ENCODE measurements around the gene KLHL18. TPM values are rescaled to one million over a fixed set of nuclear protein-coding genes. Genes with fewer than 3 reads are reported as not detected.
"Not testable (repeated sequence)": the region's sequence is repeated elsewhere in the genome, so short reads cannot be mapped to it uniquely, and the experiment has no call there.

The KLHL18 gene
- total and polyA plus RNA-seq, 4 donors = 13.4 to 27.5 (median 17.9) TPM

DNA sequence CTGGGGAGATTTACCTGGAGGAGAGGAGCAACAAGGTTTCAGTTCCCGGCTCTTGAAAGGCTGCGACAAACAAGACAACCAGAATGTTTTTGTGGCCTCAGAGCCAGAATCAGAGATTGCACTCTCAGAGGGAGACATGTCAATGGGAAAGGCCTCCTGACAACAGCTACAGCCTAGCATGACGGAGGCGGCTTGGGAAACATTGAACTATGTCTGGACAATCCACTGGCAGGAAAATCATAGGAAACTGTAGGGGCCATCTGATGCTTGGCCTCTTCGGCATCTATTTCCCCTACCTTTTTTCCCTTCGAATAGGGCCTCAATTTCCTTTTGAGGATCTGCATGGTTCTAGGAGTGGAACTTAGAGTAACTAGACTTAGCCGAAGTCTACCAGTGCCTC is 84.9 kb downstream of the KLHL18 start:
- 91 to 97% methylated on average over 7 of the region's 7 CpGs for WGBS, 2 donors
- TF ChIP-seq, protein P1, sequence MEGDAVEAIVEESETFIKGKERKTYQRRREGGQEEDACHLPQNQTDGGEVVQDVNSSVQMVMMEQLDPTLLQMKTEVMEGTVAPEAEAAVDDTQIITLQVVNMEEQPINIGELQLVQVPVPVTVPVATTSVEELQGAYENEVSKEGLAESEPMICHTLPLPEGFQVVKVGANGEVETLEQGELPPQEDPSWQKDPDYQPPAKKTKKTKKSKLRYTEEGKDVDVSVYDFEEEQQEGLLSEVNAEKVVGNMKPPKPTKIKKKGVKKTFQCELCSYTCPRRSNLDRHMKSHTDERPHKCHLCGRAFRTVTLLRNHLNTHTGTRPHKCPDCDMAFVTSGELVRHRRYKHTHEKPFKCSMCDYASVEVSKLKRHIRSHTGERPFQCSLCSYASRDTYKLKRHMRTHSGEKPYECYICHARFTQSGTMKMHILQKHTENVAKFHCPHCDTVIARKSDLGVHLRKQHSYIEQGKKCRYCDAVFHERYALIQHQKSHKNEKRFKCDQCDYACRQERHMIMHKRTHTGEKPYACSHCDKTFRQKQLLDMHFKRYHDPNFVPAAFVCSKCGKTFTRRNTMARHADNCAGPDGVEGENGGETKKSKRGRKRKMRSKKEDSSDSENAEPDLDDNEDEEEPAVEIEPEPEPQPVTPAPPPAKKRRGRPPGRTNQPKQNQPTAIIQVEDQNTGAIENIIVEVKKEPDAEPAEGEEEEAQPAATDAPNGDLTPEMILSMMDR (IDR thresholded peaks at IDR 0.05; ENCODE audit: control extremely low read depth, extremely low read depth) = no peak
- no peak overlapping the region for H3K9ac ChIP-seq (ENCODE audit: insufficient read depth in 1 of 2, low read length in 2 of 2)
- peaks cover 0 to 5% (median 0%) of the 10 kb centered on the region in 5 donors for H3K4me1 ChIP-seq (ENCODE audit: control insufficient read depth in 5 of 5, insufficient read depth in 5 of 5, low read length in 5 of 5)
- no peaks in the 10 kb centered on the region for H3K9me3 ChIP-seq (ENCODE audit: control insufficient read depth in 4 of 4, insufficient read depth in 3 of 4, low read length in 3 of 4)
- no peak overlapping the region for H3K27ac ChIP-seq (ENCODE audit: low read depth in 1 of 2, low read length in 1 of 2)
- no peak overlapping the region for H3K4me3 ChIP-seq
- no peaks in the 10 kb centered on the region for H3K27me3 ChIP-seq (ENCODE audit: control insufficient read depth in 3 of 3, insufficient read depth in 3 of 3, low read length in 2 of 3)
- ATAC-seq (ENCODE audit: insufficient read depth, low FRiP score) (no peak), DNase-seq (no peak)
- H3K36me3 ChIP-seq (ENCODE audit: control insufficient read depth in 4 of 4, insufficient read depth in 4 of 4, low read length in 4 of 4) = no peaks in the 10 kb centered on the region

DNA sequence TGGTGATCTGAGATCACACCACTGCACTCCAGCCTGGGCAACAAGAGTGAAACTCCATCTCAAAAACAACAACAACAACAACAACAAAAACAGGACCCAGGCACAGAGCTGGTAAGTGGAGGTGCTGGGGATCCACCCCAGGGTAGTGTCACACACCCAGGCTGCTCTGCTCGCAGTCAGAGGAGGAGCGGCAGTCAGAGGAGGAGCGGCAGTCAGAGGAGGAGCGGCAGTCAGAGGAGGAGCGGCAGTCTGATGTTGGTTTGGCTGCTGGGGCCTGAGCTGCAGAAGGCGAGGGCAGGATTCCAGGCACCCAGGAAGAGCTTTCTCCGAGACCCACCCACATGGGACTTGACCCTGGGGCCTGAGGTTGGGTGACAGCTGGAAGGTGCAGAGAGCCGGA is 87.3 kb downstream of the KLHL18 start:
- H3K27me3 ChIP-seq (ENCODE audit: control insufficient read depth in 3 of 3, insufficient read depth in 3 of 3, low read length in 2 of 3); H3K36me3 ChIP-seq (ENCODE audit: control insufficient read depth in 4 of 4, insufficient read depth in 4 of 4, low read length in 4 of 4); ATAC-seq (ENCODE audit: insufficient read depth, low FRiP score); H3K9me3 ChIP-seq (ENCODE audit: control insufficient read depth in 4 of 4, insufficient read depth in 3 of 4, low read length in 3 of 4); H3K4me1 ChIP-seq (ENCODE audit: control insufficient read depth in 5 of 5, insufficient read depth in 5 of 5, low read length in 5 of 5); H3K9ac ChIP-seq (ENCODE audit: insufficient read depth in 1 of 2, low read length in 2 of 2); H3K4me3 ChIP-seq; H3K27ac ChIP-seq (ENCODE audit: low read depth in 1 of 2, low read length in 1 of 2); DNase-seq: not testable (repeated sequence)
- WGBS, 2 donors = 95 to 98% methylated on average over 8 of the region's 8 CpGs

DNA sequence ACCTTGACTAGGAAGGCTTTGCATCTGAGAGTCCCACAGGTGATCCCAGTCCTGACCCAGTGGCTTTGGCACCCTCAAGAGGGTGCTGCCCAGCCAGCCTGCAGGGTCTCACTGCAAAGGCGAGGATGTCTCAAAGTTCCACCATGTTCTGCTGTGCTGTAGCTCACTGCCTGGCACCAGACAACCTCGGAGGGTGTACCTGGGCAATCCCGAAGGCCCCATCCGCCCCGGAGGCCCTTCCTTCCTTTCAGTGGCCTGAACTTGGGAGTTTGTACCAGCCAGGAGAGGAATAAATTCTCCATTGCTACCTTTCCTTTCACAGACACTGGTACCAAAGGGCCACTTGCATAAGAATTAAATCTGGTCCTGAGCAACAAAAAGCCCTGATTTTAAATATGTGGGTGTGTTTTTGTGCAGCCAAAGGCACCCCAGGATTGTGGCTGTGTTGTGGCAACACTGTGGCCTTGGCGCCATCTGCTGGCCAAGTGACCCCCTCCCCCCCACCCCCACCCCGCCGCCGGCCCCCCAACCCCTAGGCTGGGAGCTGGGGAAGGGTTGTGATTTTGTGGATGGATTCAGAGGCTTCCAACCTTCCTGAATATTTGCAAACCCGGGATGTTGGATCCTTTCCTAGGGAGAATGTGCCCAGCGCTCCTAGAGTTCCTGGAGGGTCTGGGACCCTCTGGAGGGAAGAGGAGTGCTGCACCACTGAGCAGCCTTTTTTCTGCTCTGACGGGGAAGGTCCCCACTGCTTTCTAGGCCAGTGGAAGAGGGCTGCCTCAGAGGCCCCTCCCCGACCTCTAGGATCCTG is 88.3 kb downstream of the KLHL18 start:
- TF ChIP-seq, protein P1 (IDR thresholded peaks at IDR 0.05; ENCODE audit: control extremely low read depth, extremely low read depth) = no peak
- no peaks in the 10 kb centered on the region for H3K36me3 ChIP-seq (ENCODE audit: control insufficient read depth in 4 of 4, insufficient read depth in 4 of 4, low read length in 4 of 4)
- 34 to 42% methylated on average over 13 of the region's 13 CpGs for WGBS, 2 donors
- no peaks in the 10 kb centered on the region for H3K9me3 ChIP-seq (ENCODE audit: control insufficient read depth in 4 of 4, insufficient read depth in 3 of 4, low read length in 3 of 4)
- H3K27me3 ChIP-seq (ENCODE audit: control insufficient read depth in 3 of 3, insufficient read depth in 3 of 3, low read length in 2 of 3) = no peaks in the 10 kb centered on the region
- no peaks in the 10 kb centered on the region for H3K4me1 ChIP-seq (ENCODE audit: control insufficient read depth in 5 of 5, insufficient read depth in 5 of 5, low read length in 5 of 5)
- ATAC-seq (ENCODE audit: insufficient read depth, low FRiP score) = no peak
- H3K4me3 ChIP-seq = no peak overlapping the region
- H3K9ac ChIP-seq (ENCODE audit: insufficient read depth in 1 of 2, low read length in 2 of 2) = no peak overlapping the region
- no peak overlapping the region for H3K27ac ChIP-seq (ENCODE audit: low read depth in 1 of 2, low read length in 1 of 2)
- no peak for DNase-seq

DNA sequence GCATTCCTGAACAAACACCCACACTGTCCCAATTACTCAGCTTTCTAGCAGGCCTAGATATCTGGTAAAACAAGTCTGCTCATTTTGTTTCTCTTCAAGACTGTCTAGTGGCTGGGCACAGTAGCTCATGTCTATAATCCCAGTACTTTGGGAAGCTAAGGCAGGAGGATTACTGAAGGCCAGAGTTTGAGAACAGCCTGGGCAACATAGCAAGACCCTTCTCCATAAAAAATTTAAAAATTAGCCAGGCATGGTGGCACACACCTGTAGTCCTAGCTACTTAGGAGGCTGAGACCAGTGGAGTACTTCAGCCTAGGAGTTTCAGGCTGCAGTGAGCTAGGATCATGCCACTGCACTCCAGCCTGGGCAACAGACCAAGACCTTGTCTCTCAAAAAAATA is 91.8 kb downstream of the KLHL18 start:
- H3K9ac ChIP-seq (ENCODE audit: insufficient read depth in 1 of 2, low read length in 2 of 2) = no peak overlapping the region
- H3K4me3 ChIP-seq = no peak overlapping the region
- TF ChIP-seq, protein P1 (IDR thresholded peaks at IDR 0.05; ENCODE audit: control extremely low read depth, extremely low read depth) = no peak
- no peak for ATAC-seq (ENCODE audit: insufficient read depth, low FRiP score)
- H3K9me3 ChIP-seq (ENCODE audit: control insufficient read depth in 4 of 4, insufficient read depth in 3 of 4, low read length in 3 of 4) = no peaks in the 10 kb centered on the region
- peaks cover 0 to 7% (median 4%) of the 10 kb centered on the region in 5 donors for H3K4me1 ChIP-seq (ENCODE audit: control insufficient read depth in 5 of 5, insufficient read depth in 5 of 5, low read length in 5 of 5)
- no peak overlapping the region for H3K27ac ChIP-seq (ENCODE audit: low read depth in 1 of 2, low read length in 1 of 2)
- no peaks in the 10 kb centered on the region for H3K27me3 ChIP-seq (ENCODE audit: control insufficient read depth in 3 of 3, insufficient read depth in 3 of 3, low read length in 2 of 3)
- no peak for DNase-seq
- no peaks in the 10 kb centered on the region for H3K36me3 ChIP-seq (ENCODE audit: control insufficient read depth in 4 of 4, insufficient read depth in 4 of 4, low read length in 4 of 4)
